H1 (cell line): ENCODE measurements around the gene PIAS4. TPM values are rescaled to one million over a fixed set of nuclear protein-coding genes. Genes with fewer than 3 reads are reported as not detected.

Experiments used
- CTCF ChIA-PET: fragments of 300-600 bp; sonication (Branson Sonifier 250); formaldehyde crosslinking; loops from one replicate; lab custom pipeline; 2021; ENCODE audit not compliant: partially characterized antibody; lab: Charles Lee
- POLR2A ChIA-PET: fragments of 300-600 bp; sonication (Branson Sonifier 250); formaldehyde crosslinking; loops from one replicate; lab custom pipeline; 2021; ENCODE audit warnings: inconsistent platforms; ENCODE audit not compliant: partially characterized antibody; lab: Charles Lee
- DNase-seq, 2 experiments: peaks; one replicate each; pipeline versions ENCODE4 v3.0.0 to v3.0.0-alpha.2; 2010 to 2022; ENCODE audit warnings: low spot score in 2 of 2, low read depth in 1 of 2, mixed read lengths in 1 of 2
- FAIRE-seq: peaks from 2 replicates; lab custom pipeline; 2011; peaks lifted over from hg19 to GRCh38; lab: Jason Lieb, UNC
- H2AFZ ChIP-seq: 2 replicates; pipeline ENCODE4 v1.8.1; 2012; ENCODE audit warnings: low read length, inconsistent platforms
- H2AK5ac ChIP-seq: 2 replicates; pipeline ENCODE4 v1.6.1; 2013; ENCODE audit warnings: low read depth, low read length
- H2BK120ac ChIP-seq: replicated peaks from 2 replicates; pipeline ENCODE3; 2013; ENCODE audit warnings: low read depth, low read length, inconsistent platforms
- H2BK12ac ChIP-seq: 2 replicates; pipeline ENCODE4 v1.6.1; 2013; ENCODE audit warnings: low read depth, low read length
- H2BK15ac ChIP-seq: 2 replicates; pipeline ENCODE4 v1.6.1; 2013; ENCODE audit warnings: low read length
- H2BK20ac ChIP-seq: 2 replicates; pipeline ENCODE4 v1.6.1; 2013; ENCODE audit warnings: low read length
- H2BK5ac ChIP-seq: 2 replicates; pipeline ENCODE4 v1.6.1; 2013; ENCODE audit warnings: low read depth, low read length
- H3K14ac ChIP-seq: 2 replicates; pipeline ENCODE4 v1.6.1; 2013; ENCODE audit warnings: inconsistent platforms; ENCODE audit not compliant: insufficient read length
- H3K18ac ChIP-seq: 2 replicates; pipeline ENCODE4 v1.6.1; 2013; ENCODE audit warnings: low read length; ENCODE audit errors: extremely low read depth
- H3K23ac ChIP-seq: 2 replicates; pipeline ENCODE4 v1.6.1; 2013; ENCODE audit warnings: inconsistent platforms; ENCODE audit not compliant: insufficient read length
- H3K23me2 ChIP-seq: 2 replicates; pipeline ENCODE4 v1.6.1; 2013; ENCODE audit warnings: low read depth, low read length
- H3K27ac ChIP-seq: 2 replicates; pipeline ENCODE4 v1.6.1; 2011; ENCODE audit warnings: low read depth, low read length, inconsistent platforms
- H3K27me3 ChIP-seq, 4 experiments: replicated peaks in 1 of 4; 1 replicate in 1 of 4; 2 replicates in 3 of 4; pipeline versions ENCODE4 v1.6.1 to v1.8.1; 2011 to 2013; ENCODE audit warnings: low read length in 3 of 4, mild to moderate bottlenecking in 3 of 4, inconsistent platforms in 2 of 4, mixed read lengths in 2 of 4, moderate library complexity in 1 of 4; ENCODE audit not compliant: control insufficient read depth in 3 of 4, insufficient read depth in 3 of 4; ENCODE audit errors: extremely low read depth in 1 of 4
- H3K36me3 ChIP-seq, 4 experiments: 2 replicates each; pipeline versions ENCODE4 v1.6.1 to v1.8.1; 2011 to 2013; ENCODE audit warnings: mild to moderate bottlenecking in 4 of 4, low read length in 3 of 4, moderate library complexity in 2 of 4, control low read depth in 1 of 4, inconsistent platforms in 1 of 4; ENCODE audit not compliant: insufficient read depth in 4 of 4, control insufficient read depth in 2 of 4
- H3K4ac ChIP-seq: replicated peaks from 2 replicates; pipeline ENCODE3; 2013; ENCODE audit warnings: low read length, low read depth, mixed read lengths, inconsistent platforms; ENCODE audit not compliant: insufficient read length
- H3K4me1 ChIP-seq, 4 experiments: replicated peaks in 1 of 4; 1 replicate in 1 of 4; 2 replicates in 3 of 4; pipeline versions ENCODE4 v1.6.1 to v1.8.1; 2011 to 2013; ENCODE audit warnings: low read length in 3 of 4, inconsistent platforms in 2 of 4, mixed read lengths in 1 of 4; ENCODE audit not compliant: insufficient read depth in 4 of 4, control insufficient read depth in 3 of 4
- H3K4me2 ChIP-seq, 2 experiments: 2 replicates each; pipeline versions ENCODE4 v1.6.1 to v1.8.1; 2011 to 2013; ENCODE audit warnings: low read depth in 2 of 2, low read length in 2 of 2, control low read depth in 1 of 2, inconsistent platforms in 1 of 2, mild to moderate bottlenecking in 1 of 2; ENCODE audit not compliant: insufficient read depth in 1 of 2
- H3K4me3 ChIP-seq, 4 experiments: fragments of 200-600, 300-600 bp in 1 of 4; sonication (generic), shearing (Covaris generic), sonication (Bioruptor Twin) in 1 of 4; 2 replicates each; pipeline versions ENCODE4 v1.5.1 to v1.8.1; 2011 to 2016; ENCODE audit warnings: low read length in 4 of 4, low read depth in 3 of 4, control low read depth in 2 of 4, inconsistent platforms in 2 of 4, mild to moderate bottlenecking in 2 of 4, mixed read lengths in 1 of 4, moderate library complexity in 1 of 4; ENCODE audit not compliant: insufficient read depth in 2 of 4; ENCODE audit errors: extremely low read depth in 1 of 4
- H3K56ac ChIP-seq: replicated peaks from 2 replicates; pipeline ENCODE3; 2013; ENCODE audit warnings: low read depth, mild to moderate bottlenecking, mixed read lengths, low read length, inconsistent platforms; ENCODE audit not compliant: insufficient read length
- H3K79me1 ChIP-seq: 2 replicates; pipeline ENCODE4 v1.6.1; 2013; ENCODE audit warnings: low read depth, low read length, control low read depth
- H3K79me2 ChIP-seq, 2 experiments: 2 replicates each; pipeline versions ENCODE4 v1.6.1 to v1.8.1; 2012 to 2013; ENCODE audit warnings: low read length in 2 of 2, mild to moderate bottlenecking in 2 of 2, inconsistent platforms in 1 of 2; ENCODE audit not compliant: insufficient read depth in 2 of 2, control insufficient read depth in 1 of 2
- H3K9ac ChIP-seq, 4 experiments: replicated peaks in 1 of 4; 1 replicate in 1 of 4; 2 replicates in 3 of 4; pipeline versions ENCODE4 v1.6.1 to v1.8.1; 2011 to 2013; ENCODE audit warnings: low read depth in 3 of 4, low read length in 3 of 4, control low read depth in 2 of 4, mild to moderate bottlenecking in 2 of 4, moderate library complexity in 2 of 4, inconsistent platforms in 1 of 4; ENCODE audit errors: extremely low read depth in 1 of 4
- H3K9me3 ChIP-seq, 2 experiments: 2 replicates each; pipeline versions ENCODE4 v1.6.1 to v1.8.1; 2012 to 2013; ENCODE audit warnings: mild to moderate bottlenecking in 2 of 2, moderate library complexity in 2 of 2, control low read depth in 1 of 2, inconsistent platforms in 1 of 2, low read depth in 1 of 2, low read length in 1 of 2, mixed read lengths in 1 of 2; ENCODE audit not compliant: insufficient read depth in 2 of 2
- H4K20me1 ChIP-seq, 2 experiments: replicated peaks in 1 of 2; 2 replicates each; pipeline versions ENCODE3 to v1.8.1; 2011 to 2013; ENCODE audit warnings: inconsistent platforms in 2 of 2, low read length in 2 of 2, mild to moderate bottlenecking in 1 of 2; ENCODE audit not compliant: insufficient read depth in 2 of 2, control insufficient read depth in 1 of 2
- H4K5ac ChIP-seq: 2 replicates; pipeline ENCODE4 v1.6.1; 2013; ENCODE audit warnings: low read length, low read depth, mixed read lengths, inconsistent platforms; ENCODE audit not compliant: insufficient read length
- H4K8ac ChIP-seq: 2 replicates; pipeline ENCODE4 v1.8.0; 2013; ENCODE audit warnings: mild to moderate bottlenecking, moderate library complexity, low read length, inconsistent platforms; ENCODE audit not compliant: insufficient read depth; ENCODE audit errors: extremely low read depth
- H4K91ac ChIP-seq: replicated peaks from 2 replicates; pipeline ENCODE3; 2013; ENCODE audit warnings: low read length, mixed read lengths, inconsistent platforms; ENCODE audit not compliant: insufficient read length
- ASH2L ChIP-seq: fragments of 200-600, 300-600 bp; sonication (generic); IDR thresholded peaks from one replicate; pipeline ENCODE4 v1.7.1; 2017; ENCODE audit warnings: low read length
- BACH1 ChIP-seq: IDR thresholded peaks from 2 replicates; pipeline ENCODE4 v1.6.1; 2012; ENCODE audit warnings: low read length, improper control_type of control experiment
- BRCA1 ChIP-seq: IDR thresholded peaks from 2 replicates; pipeline ENCODE4 v1.6.1; 2012; ENCODE audit warnings: low read depth, low read length, improper control_type of control experiment
- JUN ChIP-seq: IDR thresholded peaks from 2 replicates; pipeline ENCODE4 v1.6.1; 2011; ENCODE audit warnings: low read depth, mild to moderate bottlenecking, improper control_type of control experiment, low read length
- KDM4A ChIP-seq: IDR thresholded peaks from one replicate; pipeline ENCODE4 v1.7.1; 2012; ENCODE audit warnings: low read depth, mild to moderate bottlenecking, moderate library complexity, low read length, inconsistent platforms; ENCODE audit not compliant: severe bottlenecking
- NRF1 ChIP-seq: IDR thresholded peaks from 2 replicates; pipeline ENCODE4 v1.6.1; 2011; ENCODE audit warnings: mild to moderate bottlenecking, low read depth, low read length, improper control_type of control experiment
- RBBP5 ChIP-seq: IDR thresholded peaks from 2 replicates; pipeline ENCODE4 v1.7.1; 2012; ENCODE audit warnings: low read depth, mild to moderate bottlenecking, inconsistent platforms, low read length, moderate library complexity, borderline replicate concordance
- SRF ChIP-seq: IDR thresholded peaks from 2 replicates; pipeline ENCODE4 v1.6.1; 2011; ENCODE audit warnings: mild to moderate bottlenecking, low read depth, low read length, moderate library complexity
- TAF7 ChIP-seq: optimal IDR thresholded peaks from 2 replicates; pipeline ENCODE3; 2011; ENCODE audit warnings: low read depth, mild to moderate bottlenecking, inconsistent platforms, low read length, moderate library complexity, borderline replicate concordance
- WGBS, 2 experiments: shearing (Covaris generic) in 1 of 2; methylation state at CpG; one replicate each; pipeline versions ENCODE4 v1.1.6 to v1.1.7; 2013 to 2015; ENCODE audit warnings: low lambda C conversion rate in 2 of 2, mixed read lengths in 2 of 2, inconsistent platforms in 1 of 2, low coverage in 1 of 2, missing lambda C conversion rate in 1 of 2; ENCODE audit not compliant: insufficient replicate concordance in 2 of 2, insufficient coverage in 1 of 2, insufficient read length in 1 of 2; ENCODE audit errors: extremely low coverage in 1 of 2, missing lambda C conversion rate in 1 of 2; 5-methylcytosine and 5-hydroxymethylcytosine counted together
- polyA plus RNA-seq, 7 experiments: library from polyadenylated mRNA; depleted of rRNA in 3 of 7; stranded (reverse) in 5 of 7; unstranded in 2 of 7; fragments of >200 nt in 5 of 7; fragments of 200-250 nt in 2 of 7; gene quantifications; 1 replicate in 5 of 7; 2 replicates in 1 of 7; 4 replicates in 1 of 7; pipeline versions ENCODE4 v1.2.1 to v1.2.3, GENCODE V29; 2011 to 2013; ENCODE audit warnings: missing spikeins in 2 of 7, mixed read lengths in 2 of 7
- total RNA-seq: library from RNA; stranded (reverse); fragmentation: NEBNext Ultra II Directional; extraction: Animal tissue kit (Norgen Biotek cat#: 25700); gene quantifications from 2 replicates; pipeline ENCODE4 v1.2.1, GENCODE V29; 2021
- TF ChIP-seq, protein P1 (sequence below): IDR thresholded peaks from 2 replicates; pipeline ENCODE4 v1.6.1; 2012; ENCODE audit warnings: inconsistent platforms
- TF ChIP-seq, protein P2 (sequence below): IDR thresholded peaks from 2 replicates; pipeline ENCODE4 v1.6.1; 2012; ENCODE audit warnings: low read length, inconsistent platforms

PIAS4 gene
- total and polyA plus RNA-seq, 2 of the 8 experiments (the other 6 are each of a cell fraction or from before 2014, with no cell fraction given) = 30.2 to 51.4 TPM

DNA sequence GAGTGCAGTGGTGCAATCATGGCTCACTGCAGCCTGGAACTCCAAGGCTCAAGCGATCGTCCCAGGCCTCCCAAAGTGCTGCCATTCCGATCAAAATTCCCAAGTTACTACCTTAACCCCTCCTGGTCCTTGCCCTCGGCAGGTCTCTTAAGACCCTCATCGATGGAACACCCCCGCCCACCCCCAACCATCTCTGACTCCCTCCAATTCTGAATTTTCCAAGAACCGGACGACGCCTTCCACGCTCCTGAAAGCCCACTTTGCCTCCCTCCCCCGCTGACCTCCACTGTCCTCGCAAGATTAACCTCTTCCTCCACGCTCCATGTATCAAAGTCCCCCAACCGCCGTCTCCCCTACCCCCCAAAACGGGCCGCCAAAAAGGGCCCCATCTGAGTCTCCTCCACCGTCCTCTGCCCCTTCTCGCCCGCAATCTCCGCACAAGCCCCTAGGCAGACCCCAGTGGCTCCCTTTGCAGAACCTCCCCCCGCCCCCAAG lies 37.2 kb upstream of the PIAS4 start:
- Histone ChIP-seq H3K27me3 (no peaks in the 10 kb centered on the region), H3K9ac (peak overlapping the region; percentile 82 to 87 (median 84)), H3K18ac (no peak overlapping the region; the same call in 1 of the 2 replicates), H4K20me1 (peaks cover 14 to 22% of the 10 kb centered on the region in 2 experiments), H2BK120ac (no peak overlapping the region), H3K79me1 (peaks cover 2% of the 10 kb centered on the region; the same call in 1 of the 2 replicates), H2BK20ac (no peak overlapping the region), H3K36me3 (peaks cover 7 to 28% (median 16%) of the 10 kb centered on the region in 4 experiments; a peak in 7 of 8 replicates), H3K9me3 (no peaks in the 10 kb centered on the region), H3K23me2 (peaks cover 7% of the 10 kb centered on the region; the same call in 1 of the 2 replicates), H3K23ac (no peak overlapping the region), H4K8ac (peak overlapping the region; percentile 94), H2AFZ (no peak overlapping the region), H2BK15ac (no peak overlapping the region), H3K27ac (peak overlapping the region; percentile 78; the same call in 1 of the 2 replicates), H2BK5ac (no peak overlapping the region), H4K91ac (no peak overlapping the region), H3K4me1 (peaks cover 2 to 14% (median 6%) of the 10 kb centered on the region in 4 experiments; a peak in 6 of 7 replicates), H2AK5ac (0 out of 2 replicates have a peak overlapping the region, but pooled peaks have one; percentile 77), H3K56ac (peak overlapping the region; percentile 64), H3K4me3 (peak overlapping the region; percentile 69 to 92 (median 75)), H3K79me2 (peaks cover 8 to 42% of the 10 kb centered on the region in 2 experiments; a peak in 3 of 4 replicates), H3K4ac (no peak overlapping the region), H2BK12ac (no peak overlapping the region; the same call in 1 of the 2 replicates), H4K5ac (no peak overlapping the region), H3K4me2 (peak overlapping the region; percentile 88 to 92), H3K14ac (no peak overlapping the region)
- ChIA-PET POLR2A (interaction anchor here (0.8 to 24.8 kb wide), 16 partner anchors 10 to 164 kb away, joined by 3 to 870 read pairs (median 5); partner anchors contain the start of genes EEF2 and NMRK2), CTCF (interaction anchor here (0.6 to 1.2 kb wide), 2 partner anchors 17 to 93 kb away, joined by 3 to 6 read pairs; no protein-coding TSS in a partner anchor)
- DNase-seq (no peak), FAIRE-seq (no peak)
- WGBS, 2 experiments = 3% methylated on average over 11 of the region's 22 CpGs; no CpG with 5 or more reads in 1 of the 2 experiments
- TF ChIP-seq RBBP5 (no peak), JUN (no peak), BRCA1 (no peak), NRF1 (no peak), TAF7 (no peak), ASH2L (no peak), SRF (no peak), KDM4A (no peak), BACH1 (no peak)
- TF ChIP-seq, protein P1, sequence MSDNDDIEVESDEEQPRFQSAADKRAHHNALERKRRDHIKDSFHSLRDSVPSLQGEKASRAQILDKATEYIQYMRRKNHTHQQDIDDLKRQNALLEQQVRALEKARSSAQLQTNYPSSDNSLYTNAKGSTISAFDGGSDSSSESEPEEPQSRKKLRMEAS = no peak
- TF ChIP-seq, protein P2, sequence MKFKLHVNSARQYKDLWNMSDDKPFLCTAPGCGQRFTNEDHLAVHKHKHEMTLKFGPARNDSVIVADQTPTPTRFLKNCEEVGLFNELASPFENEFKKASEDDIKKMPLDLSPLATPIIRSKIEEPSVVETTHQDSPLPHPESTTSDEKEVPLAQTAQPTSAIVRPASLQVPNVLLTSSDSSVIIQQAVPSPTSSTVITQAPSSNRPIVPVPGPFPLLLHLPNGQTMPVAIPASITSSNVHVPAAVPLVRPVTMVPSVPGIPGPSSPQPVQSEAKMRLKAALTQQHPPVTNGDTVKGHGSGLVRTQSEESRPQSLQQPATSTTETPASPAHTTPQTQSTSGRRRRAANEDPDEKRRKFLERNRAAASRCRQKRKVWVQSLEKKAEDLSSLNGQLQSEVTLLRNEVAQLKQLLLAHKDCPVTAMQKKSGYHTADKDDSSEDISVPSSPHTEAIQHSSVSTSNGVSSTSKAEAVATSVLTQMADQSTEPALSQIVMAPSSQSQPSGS = no peak
